Hepatocyte (in vitro differentiated cells): Measurements from ENCODE around the gene CD164L2.

Experiments
- EZH2 ChIP-seq: fragments of 200-600 bp; sonication (generic); IDR thresholded peaks from 2 replicates; pipeline ENCODE4 v1.6.1; 2016; ENCODE audit warnings: antibody characterized with exemption, mild to moderate bottlenecking, borderline replicate concordance
- TF ChIP-seq, protein P1 (sequence below): fragments of 200-600 bp; sonication (generic); IDR thresholded peaks from 2 replicates; pipeline ENCODE4 v1.5.1; 2016; ENCODE audit warnings: antibody characterized with exemption, mild to moderate bottlenecking; ENCODE audit not compliant: poor library complexity

GRCh38 chr1:27361044-27361402 lies 22.1 kb downstream of the CD164L2 start:
- TF ChIP-seq, protein P1, sequence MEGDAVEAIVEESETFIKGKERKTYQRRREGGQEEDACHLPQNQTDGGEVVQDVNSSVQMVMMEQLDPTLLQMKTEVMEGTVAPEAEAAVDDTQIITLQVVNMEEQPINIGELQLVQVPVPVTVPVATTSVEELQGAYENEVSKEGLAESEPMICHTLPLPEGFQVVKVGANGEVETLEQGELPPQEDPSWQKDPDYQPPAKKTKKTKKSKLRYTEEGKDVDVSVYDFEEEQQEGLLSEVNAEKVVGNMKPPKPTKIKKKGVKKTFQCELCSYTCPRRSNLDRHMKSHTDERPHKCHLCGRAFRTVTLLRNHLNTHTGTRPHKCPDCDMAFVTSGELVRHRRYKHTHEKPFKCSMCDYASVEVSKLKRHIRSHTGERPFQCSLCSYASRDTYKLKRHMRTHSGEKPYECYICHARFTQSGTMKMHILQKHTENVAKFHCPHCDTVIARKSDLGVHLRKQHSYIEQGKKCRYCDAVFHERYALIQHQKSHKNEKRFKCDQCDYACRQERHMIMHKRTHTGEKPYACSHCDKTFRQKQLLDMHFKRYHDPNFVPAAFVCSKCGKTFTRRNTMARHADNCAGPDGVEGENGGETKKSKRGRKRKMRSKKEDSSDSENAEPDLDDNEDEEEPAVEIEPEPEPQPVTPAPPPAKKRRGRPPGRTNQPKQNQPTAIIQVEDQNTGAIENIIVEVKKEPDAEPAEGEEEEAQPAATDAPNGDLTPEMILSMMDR = no peak
- no peak for TF ChIP-seq EZH2
